Measurements from ENCODE around the gene MET. TPM values are rescaled to one million over a fixed set of nuclear protein-coding genes. Genes with fewer than 3 reads are reported as not detected.
"Not testable (repeated sequence)": the region's sequence is repeated elsewhere in the genome, so short reads cannot be mapped to it uniquely, and the experiment has no call there.

The MET gene
- total RNA-seq, 1 experiment from 2014 or later: 8.3 TPM

GRCh38 chr7:116801092-116801710 lies 129.2 kb downstream of the MET start:
- no peak overlapping the region for H3K4me3 ChIP-seq
- peaks cover 31% of the 10 kb centered on the region for H3K4me1 ChIP-seq (replicated peaks)
- H3K36me3 ChIP-seq: no peaks in the 10 kb centered on the region
- peak in 1 of 2 experiments; percentile 53 for DNase-seq (ENCODE audit: low read depth in 1 of 2, low spot score in 2 of 2)
- H3K9me3 ChIP-seq (replicated peaks): no peaks in the 10 kb centered on the region
- H3K27me3 ChIP-seq (replicated peaks): no peaks in the 10 kb centered on the region
- peak overlapping the region; percentile 52 for H3K27ac ChIP-seq

- no peaks in the 10 kb centered on the region for H3K27me3 ChIP-seq (replicated peaks)
- no peak overlapping the region for H3K4me3 ChIP-seq
- peak overlapping the region; percentile 52 for H3K27ac ChIP-seq
- H3K9me3 ChIP-seq (replicated peaks): no peaks in the 10 kb centered on the region
- peaks cover 31% of the 10 kb centered on the region for H3K4me1 ChIP-seq (replicated peaks)
- H3K36me3 ChIP-seq: no peaks in the 10 kb centered on the region
- no peak for DNase-seq (ENCODE audit: low read depth in 1 of 2, low spot score in 2 of 2)
Measured at GRCh38 chr7:116802144-116802745, 130.2 kb downstream of the MET start.

GRCh38 chr7:116802746-116803152 lies 130.8 kb downstream of the MET start:
- H3K27ac ChIP-seq: peak overlapping the region; percentile 52
- H3K36me3 ChIP-seq: no peaks in the 10 kb centered on the region
- H3K4me3 ChIP-seq: no peak overlapping the region
- H3K27me3 ChIP-seq (replicated peaks): no peaks in the 10 kb centered on the region
- H3K9me3 ChIP-seq (replicated peaks): no peaks in the 10 kb centered on the region
- peaks cover 31% of the 10 kb centered on the region for H3K4me1 ChIP-seq (replicated peaks)
- peak; percentile 52 to 54 for DNase-seq (ENCODE audit: low read depth in 1 of 2, low spot score in 2 of 2)

GRCh38 chr7:116804471-116804870 lies 132.5 kb downstream of the MET start:
- H3K27me3 ChIP-seq (replicated peaks): no peaks in the 10 kb centered on the region
- DNase-seq (ENCODE audit: low read depth in 1 of 2, low spot score in 2 of 2): no peak
- H3K9me3 ChIP-seq (replicated peaks): no peaks in the 10 kb centered on the region
- no peak overlapping the region for H3K4me3 ChIP-seq
- H3K27ac ChIP-seq: no peak overlapping the region
- no peaks in the 10 kb centered on the region for H3K36me3 ChIP-seq
- H3K4me1 ChIP-seq (replicated peaks): peaks cover 31% of the 10 kb centered on the region

GRCh38 chr7:116805100-116805544 lies 133.1 kb downstream of the MET start:
- Histone ChIP-seq H3K36me3 (no peaks in the 10 kb centered on the region), H3K9me3 (replicated peaks) (no peaks in the 10 kb centered on the region), H3K27me3 (replicated peaks) (no peaks in the 10 kb centered on the region), H3K4me3 (no peak overlapping the region), H3K4me1 (replicated peaks) (peaks cover 31% of the 10 kb centered on the region), H3K27ac (no peak overlapping the region)
- no peak for DNase-seq (ENCODE audit: low read depth in 1 of 2, low spot score in 2 of 2)

- no peak for DNase-seq (ENCODE audit: low read depth in 1 of 2, low spot score in 2 of 2)
- no peak overlapping the region for H3K4me3 ChIP-seq
- H3K27me3 ChIP-seq (replicated peaks): no peaks in the 10 kb centered on the region
- no peaks in the 10 kb centered on the region for H3K9me3 ChIP-seq (replicated peaks)
- peaks cover 21% of the 10 kb centered on the region for H3K4me1 ChIP-seq (replicated peaks)
- no peak overlapping the region for H3K27ac ChIP-seq
- H3K36me3 ChIP-seq: no peaks in the 10 kb centered on the region
Measured at GRCh38 chr7:116806046-116806944, 134.3 kb downstream of the MET start.

GRCh38 chr7:116807011-116807560 lies 135.1 kb downstream of the MET start:
- Histone ChIP-seq H3K27ac (no peak overlapping the region), H3K4me1 (replicated peaks) (peaks cover 13% of the 10 kb centered on the region), H3K27me3 (replicated peaks) (no peaks in the 10 kb centered on the region), H3K36me3 (no peaks in the 10 kb centered on the region), H3K4me3 (no peak overlapping the region), H3K9me3 (replicated peaks) (no peaks in the 10 kb centered on the region)
- no peak for DNase-seq (ENCODE audit: low read depth in 1 of 2, low spot score in 2 of 2)

GRCh38 chr7:116809636-116810266 lies 137.8 kb downstream of the MET start:
- DNase-seq (ENCODE audit: low read depth in 1 of 2, low spot score in 2 of 2): peak in 1 of 2 experiments; percentile 46
- H3K4me3 ChIP-seq: no peak overlapping the region
- H3K4me1 ChIP-seq (replicated peaks): no peaks in the 10 kb centered on the region
- no peaks in the 10 kb centered on the region for H3K9me3 ChIP-seq (replicated peaks)
- H3K36me3 ChIP-seq: no peaks in the 10 kb centered on the region
- H3K27ac ChIP-seq: no peak overlapping the region
- no peaks in the 10 kb centered on the region for H3K27me3 ChIP-seq (replicated peaks)

GRCh38 chr7:116810267-116811116 lies 138.5 kb downstream of the MET start:
- no peaks in the 10 kb centered on the region for H3K36me3 ChIP-seq
- no peak for DNase-seq (ENCODE audit: low read depth in 1 of 2, low spot score in 2 of 2)
- no peaks in the 10 kb centered on the region for H3K9me3 ChIP-seq (replicated peaks)
- H3K27ac ChIP-seq: no peak overlapping the region
- H3K4me1 ChIP-seq (replicated peaks): no peaks in the 10 kb centered on the region
- no peak overlapping the region for H3K4me3 ChIP-seq
- no peaks in the 10 kb centered on the region for H3K27me3 ChIP-seq (replicated peaks)

GRCh38 chr7:116811768-116812167 lies 139.8 kb downstream of the MET start:
- H3K27me3 ChIP-seq (replicated peaks): no peaks in the 10 kb centered on the region
- no peak for DNase-seq (ENCODE audit: low read depth in 1 of 2, low spot score in 2 of 2)

GRCh38 chr7:116812860-116813259 lies 140.9 kb downstream of the MET start:
- Histone ChIP-seq H3K9me3 (replicated peaks) (no peaks in the 10 kb centered on the region), H3K27me3 (replicated peaks) (peaks cover 7% of the 10 kb centered on the region), H3K4me3 (no peak overlapping the region), H3K4me1 (replicated peaks) (no peaks in the 10 kb centered on the region), H3K36me3 (no peaks in the 10 kb centered on the region), H3K27ac (no peak overlapping the region)
- DNase-seq (ENCODE audit: low read depth in 1 of 2, low spot score in 2 of 2): no peak

More at GRCh38 chr7:116811768-116812167, 139.8 kb downstream of the MET start:
- Histone ChIP-seq H3K27ac (no peak overlapping the region), H3K4me1 (replicated peaks) (no peaks in the 10 kb centered on the region), H3K9me3 (replicated peaks) (no peaks in the 10 kb centered on the region), H3K36me3 (no peaks in the 10 kb centered on the region), H3K4me3 (no peak overlapping the region)

GRCh38 chr7:116813371-116813770 lies 141.4 kb downstream of the MET start:
- H3K27ac ChIP-seq; H3K9me3 ChIP-seq (replicated peaks); H3K27me3 ChIP-seq (replicated peaks); DNase-seq (ENCODE audit: low read depth in 1 of 2, low spot score in 2 of 2); H3K36me3 ChIP-seq; H3K4me3 ChIP-seq; H3K4me1 ChIP-seq (replicated peaks): not testable (repeated sequence)

GRCh38 chr7:116815041-116815440 lies 143.0 kb downstream of the MET start:
- Histone ChIP-seq H3K4me1 (replicated peaks) (no peaks in the 10 kb centered on the region), H3K4me3 (no peak overlapping the region), H3K36me3 (no peaks in the 10 kb centered on the region), H3K9me3 (replicated peaks) (no peaks in the 10 kb centered on the region), H3K27ac (no peak overlapping the region), H3K27me3 (replicated peaks) (peaks cover 7% of the 10 kb centered on the region)
- no peak for DNase-seq (ENCODE audit: low read depth in 1 of 2, low spot score in 2 of 2)

All from SJSA1 (cell line).